Breast epithelium (tissue), 3 donors: ENCODE results near the gene TTC28.

Source experiments
- POLR2A ChIP-seq: fragments of 450-650 bp; IDR thresholded peaks from one replicate; pipeline ENCODE4 v1.6.1; 2016; ENCODE audit warnings: antibody characterized with exemption, mild to moderate bottlenecking, moderate library complexity
- TF ChIP-seq, protein P1 (sequence below), 3 donors: fragments of 450-650 bp; IDR thresholded peaks; one replicate each; pipeline ENCODE4 v1.5.1; 2016 to 2017; ENCODE audit warnings: antibody characterized with exemption in 3 of 3, mild to moderate bottlenecking in 3 of 3, moderate library complexity in 3 of 3

DNA sequence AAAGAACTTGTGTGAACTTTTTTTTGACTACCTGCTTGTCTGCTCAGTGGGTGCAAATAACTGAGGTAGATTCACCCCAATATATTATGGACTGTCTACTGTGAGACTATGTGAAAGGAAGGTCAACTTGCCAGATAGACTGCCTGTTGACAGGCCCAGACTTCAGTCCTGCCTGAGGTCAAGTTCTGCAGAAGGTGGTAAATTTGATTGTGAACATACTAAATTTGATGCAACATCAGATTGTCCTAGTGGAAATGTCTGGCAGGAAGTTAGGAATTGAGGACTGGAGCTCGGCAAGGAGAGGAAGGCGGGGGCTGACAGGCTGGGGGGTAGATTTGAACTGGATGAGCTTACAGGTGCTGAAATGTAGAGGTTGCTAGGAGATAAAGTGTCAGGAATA, 140.7 kb downstream of the TTC28 start:
- no peak for TF ChIP-seq POLR2A
- TF ChIP-seq, protein P1, sequence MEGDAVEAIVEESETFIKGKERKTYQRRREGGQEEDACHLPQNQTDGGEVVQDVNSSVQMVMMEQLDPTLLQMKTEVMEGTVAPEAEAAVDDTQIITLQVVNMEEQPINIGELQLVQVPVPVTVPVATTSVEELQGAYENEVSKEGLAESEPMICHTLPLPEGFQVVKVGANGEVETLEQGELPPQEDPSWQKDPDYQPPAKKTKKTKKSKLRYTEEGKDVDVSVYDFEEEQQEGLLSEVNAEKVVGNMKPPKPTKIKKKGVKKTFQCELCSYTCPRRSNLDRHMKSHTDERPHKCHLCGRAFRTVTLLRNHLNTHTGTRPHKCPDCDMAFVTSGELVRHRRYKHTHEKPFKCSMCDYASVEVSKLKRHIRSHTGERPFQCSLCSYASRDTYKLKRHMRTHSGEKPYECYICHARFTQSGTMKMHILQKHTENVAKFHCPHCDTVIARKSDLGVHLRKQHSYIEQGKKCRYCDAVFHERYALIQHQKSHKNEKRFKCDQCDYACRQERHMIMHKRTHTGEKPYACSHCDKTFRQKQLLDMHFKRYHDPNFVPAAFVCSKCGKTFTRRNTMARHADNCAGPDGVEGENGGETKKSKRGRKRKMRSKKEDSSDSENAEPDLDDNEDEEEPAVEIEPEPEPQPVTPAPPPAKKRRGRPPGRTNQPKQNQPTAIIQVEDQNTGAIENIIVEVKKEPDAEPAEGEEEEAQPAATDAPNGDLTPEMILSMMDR (IDR thresholded peaks at IDR 0.05): no peak
